GM12891 (cell line): ENCODE measurements around the gene FCHO2.
"Not testable (repeated sequence)": the region's sequence is repeated elsewhere in the genome, so short reads cannot be mapped to it uniquely, and the experiment has no call there.

ENCODE experiments used
- DNase-seq: peaks from one replicate; pipeline ENCODE4 v3.0.0; 2011; ENCODE audit warnings: low spot score; ENCODE audit not compliant: insufficient read length
- FAIRE-seq: peaks from 2 replicates; lab custom pipeline; 2011; peaks lifted over from hg19 to GRCh38; lab: Jason Lieb, UNC
- PAX5 ChIP-seq: IDR thresholded peaks from 2 replicates; pipeline ENCODE4 v1.6.1; 2011; ENCODE audit warnings: low read length, moderate library complexity, mild to moderate bottlenecking; ENCODE audit not compliant: insufficient read depth, severe bottlenecking
- POLR2A ChIP-seq: IDR thresholded peaks from 2 replicates; pipeline ENCODE4 v1.6.1; 2011; ENCODE audit warnings: low read depth, low read length, control low read depth
- POLR2AphosphoS5 ChIP-seq: IDR thresholded peaks from 2 replicates; pipeline ENCODE4 v1.6.1; 2011; ENCODE audit warnings: low read depth, low read length, control low read depth
- POU2F2 ChIP-seq: IDR thresholded peaks from 2 replicates; pipeline ENCODE4 v1.6.1; 2011; ENCODE audit warnings: low read depth, mild to moderate bottlenecking, control low read depth, low read length, moderate library complexity
- SPI1 ChIP-seq: IDR thresholded peaks from 2 replicates; pipeline ENCODE4 v1.6.1; 2011; ENCODE audit warnings: low read depth, low read length, control low read depth
- TAF1 ChIP-seq: IDR thresholded peaks from 2 replicates; pipeline ENCODE4 v1.6.1; 2011; ENCODE audit warnings: low read depth, low read length, control low read depth

FCHO2 gene

GRCh38 chr5:72955143-72955767 lies 586 bp upstream of the FCHO2 start:
- DNase-seq (no peak), FAIRE-seq (no peak)
- TF ChIP-seq TAF1 (no peak), SPI1 (no peak), PAX5 (no peak), POLR2AphosphoS5 (no peak), POLR2A (no peak)

GRCh38 chr5:72956324-72957140 lies 691 bp downstream of the FCHO2 start:
- TF ChIP-seq SPI1 (peak; percentile 57), POLR2AphosphoS5 (no peak)
- no peak for FAIRE-seq
- peak; percentile 33 for DNase-seq

- TF ChIP-seq TAF1 = no peak
- TF ChIP-seq PAX5 = no peak
- TF ChIP-seq POLR2AphosphoS5 = no peak
- DNase-seq (no peak), FAIRE-seq (no peak)
Observed at GRCh38 chr5:72957337-72957736, 1.5 kb downstream of the FCHO2 start.

- DNase-seq = no peak
- no peak for FAIRE-seq
- TF ChIP-seq POLR2AphosphoS5 = no peak
- no peak for TF ChIP-seq POU2F2
- TF ChIP-seq SPI1 = no peak
- TF ChIP-seq POLR2A = no peak
- no peak for TF ChIP-seq PAX5
- TF ChIP-seq TAF1 = no peak
Observed at GRCh38 chr5:72959257-72959656, 3.4 kb downstream of the FCHO2 start.

- FAIRE-seq = not testable (repeated sequence)
Observed at GRCh38 chr5:72974481-72974880, 18.6 kb downstream of the FCHO2 start.

GRCh38 chr5:72976810-72977209 lies 21.0 kb downstream of the FCHO2 start:
- FAIRE-seq, DNase-seq: not testable (repeated sequence)

More at GRCh38 chr5:72974481-72974880, 18.6 kb downstream of the FCHO2 start:
- DNase-seq = not testable (repeated sequence)

- no peak for TF ChIP-seq PAX5
- no peak for TF ChIP-seq SPI1
- TF ChIP-seq POU2F2 = no peak
- no peak for TF ChIP-seq TAF1
- TF ChIP-seq POLR2AphosphoS5 = no peak
- no peak for FAIRE-seq
- DNase-seq = no peak
Observed at GRCh38 chr5:72985719-72986118, 29.9 kb downstream of the FCHO2 start.

GRCh38 chr5:72988769-72989168 lies 32.9 kb downstream of the FCHO2 start:
- TF ChIP-seq POLR2AphosphoS5 (no peak), PAX5 (no peak), POU2F2 (no peak), POLR2A (no peak), SPI1 (no peak), TAF1 (no peak)
- DNase-seq = no peak
- no peak for FAIRE-seq

GRCh38 chr5:72991394-72991793 lies 35.6 kb downstream of the FCHO2 start:
- FAIRE-seq (no peak), DNase-seq (no peak)
- TF ChIP-seq TAF1 = no peak
- no peak for TF ChIP-seq SPI1
- no peak for TF ChIP-seq PAX5
- no peak for TF ChIP-seq POLR2A
- TF ChIP-seq POU2F2 = no peak
- TF ChIP-seq POLR2AphosphoS5 = no peak

GRCh38 chr5:72994578-72994977 lies 38.7 kb downstream of the FCHO2 start:
- TF ChIP-seq TAF1 (no peak), PAX5 (no peak), POLR2AphosphoS5 (no peak), SPI1 (no peak), POLR2A (no peak), POU2F2 (no peak)
- DNase-seq = no peak
- no peak for FAIRE-seq
